HEK293T (cell line): ENCODE measurements around the gene LCE2D.
A peak's percentile ranks its signal among the peaks of the same experiment; 100 is the strongest.

Experiments used
- CTCF ChIA-PET: fragments of 350-600 bp; formaldehyde crosslinking; extraction: SDS; loops from one replicate; lab custom pipeline; 2021; ENCODE audit warnings: antibody characterized with exemption, inconsistent platforms; lab: Yijun Ruan, JAX
- POLR2A ChIA-PET: fragments of 350-600 bp; formaldehyde crosslinking; extraction: SDS; loops from one replicate; lab custom pipeline; 2020; ENCODE audit warnings: antibody characterized with exemption, inconsistent platforms; lab: Yijun Ruan, JAX
- DNase-seq: peaks from one replicate; pipeline ENCODE4 v3.0.0; 2012; ENCODE audit warnings: mixed read lengths; ENCODE audit errors: extremely low spot score
- ARNT ChIP-seq: fragments of 450-650 bp; IDR thresholded peaks from 2 replicates; pipeline ENCODE4 v1.6.1; 2017; ENCODE audit warnings: mild to moderate bottlenecking
- BHLHE40 ChIP-seq: fragments of 450-650 bp; IDR thresholded peaks from 2 replicates; pipeline ENCODE4 v1.6.1; 2016; ENCODE audit warnings: mild to moderate bottlenecking, moderate library complexity, borderline replicate concordance
- CTBP1 ChIP-seq: fragments of 450-650 bp; IDR thresholded peaks from 2 replicates; pipeline ENCODE4 v1.6.1; 2016; ENCODE audit warnings: borderline replicate concordance
- ELF4 ChIP-seq: fragments of 450-650 bp; IDR thresholded peaks from 2 replicates; pipeline ENCODE4 v1.6.1; 2017; ENCODE audit warnings: antibody characterized with exemption
- FOXA1 ChIP-seq: fragments of 450-650 bp; IDR thresholded peaks from 2 replicates; pipeline ENCODE4 v1.6.1; 2016; ENCODE audit warnings: mild to moderate bottlenecking
- FOXK2 ChIP-seq: fragments of 450-650 bp; IDR thresholded peaks from 2 replicates; pipeline ENCODE4 v1.6.1; 2016; ENCODE audit warnings: mild to moderate bottlenecking
- FOXM1 ChIP-seq: fragments of 450-650 bp; IDR thresholded peaks from 2 replicates; pipeline ENCODE4 v1.6.1; 2017; ENCODE audit warnings: mild to moderate bottlenecking, borderline replicate concordance
- HDGF ChIP-seq: fragments of 450-650 bp; IDR thresholded peaks from 2 replicates; pipeline ENCODE4 v1.6.1; 2017; ENCODE audit warnings: antibody characterized with exemption, borderline replicate concordance
- L3MBTL2 ChIP-seq: fragments of 450-650 bp; conservative IDR thresholded peaks from 2 replicates; pipeline ENCODE4 v1.6.1; 2016; ENCODE audit warnings: mild to moderate bottlenecking
- LEF1 ChIP-seq: fragments of 450-650 bp; IDR thresholded peaks from 2 replicates; pipeline ENCODE4 v1.6.1; 2017; ENCODE audit warnings: mild to moderate bottlenecking, borderline replicate concordance
- NFRKB ChIP-seq: fragments of 450-650 bp; IDR thresholded peaks from 2 replicates; pipeline ENCODE4 v1.6.1; 2016; ENCODE audit warnings: mild to moderate bottlenecking, moderate library complexity
- PKNOX1 ChIP-seq: fragments of 450-650 bp; IDR thresholded peaks from 2 replicates; pipeline ENCODE4 v1.6.1; 2016
- SP1 ChIP-seq: fragments of 450-650 bp; IDR thresholded peaks from 2 replicates; pipeline ENCODE4 v1.6.1; 2017
- SUZ12 ChIP-seq: fragments of 450-650 bp; IDR thresholded peaks from 2 replicates; pipeline ENCODE4 v1.6.1; 2016; ENCODE audit warnings: mild to moderate bottlenecking
- TARDBP ChIP-seq: fragments of 450-650 bp; IDR thresholded peaks from 2 replicates; pipeline ENCODE4 v1.6.1; 2016
- ZNF384 ChIP-seq: fragments of 450-650 bp; IDR thresholded peaks from 2 replicates; pipeline ENCODE4 v1.6.1; 2016

Gene LCE2D

GRCh38 chr1:152626744-152627143 is 36.4 kb upstream of the LCE2D start:
- ChIA-PET CTCF (no interaction called here), POLR2A (no interaction called here)
- no peak for TF ChIP-seq FOXM1
- no peak for TF ChIP-seq HDGF
- TF ChIP-seq PKNOX1 = no peak
- no peak for TF ChIP-seq SP1
- TF ChIP-seq FOXA1 = no peak
- TF ChIP-seq ELF4 = no peak
- no peak for TF ChIP-seq L3MBTL2
- TF ChIP-seq CTBP1 = no peak
- no peak for TF ChIP-seq LEF1
- TF ChIP-seq NFRKB = no peak
- no peak for TF ChIP-seq ZNF384
- no peak for TF ChIP-seq FOXK2
- TF ChIP-seq SUZ12 = no peak
- no peak for TF ChIP-seq BHLHE40
- no peak for TF ChIP-seq TARDBP
- DNase-seq = peak; percentile 1

GRCh38 chr1:152630596-152630995 is 32.6 kb upstream of the LCE2D start:
- ChIA-PET POLR2A (no interaction called here), CTCF (no interaction called here)
- DNase-seq = peak; percentile 1
- TF ChIP-seq PKNOX1 = no peak
- no peak for TF ChIP-seq HDGF
- TF ChIP-seq TARDBP = no peak
- TF ChIP-seq ARNT = no peak
- no peak for TF ChIP-seq CTBP1
- TF ChIP-seq ZNF384 = no peak
- TF ChIP-seq BHLHE40 = no peak
- no peak for TF ChIP-seq SUZ12
- TF ChIP-seq FOXK2 = no peak
- no peak for TF ChIP-seq FOXM1
- TF ChIP-seq LEF1 = no peak
- TF ChIP-seq ELF4 = no peak
- TF ChIP-seq SP1 = no peak
- TF ChIP-seq NFRKB = no peak
- no peak for TF ChIP-seq FOXA1
- no peak for TF ChIP-seq L3MBTL2

- POLR2A ChIA-PET = no interaction called here
- CTCF ChIA-PET = no interaction called here
- no peak for TF ChIP-seq CTBP1
- no peak for TF ChIP-seq ARNT
- TF ChIP-seq ELF4 = no peak
- TF ChIP-seq L3MBTL2 = no peak
- TF ChIP-seq LEF1 = no peak
- no peak for DNase-seq
Measured at GRCh38 chr1:152640351-152640750, 22.8 kb upstream of the LCE2D start.

GRCh38 chr1:152643945-152644344 is 19.2 kb upstream of the LCE2D start:
- ChIA-PET CTCF (interaction anchor here (0.9 kb wide), 1 partner anchor 10 kb away, joined by 3 read pairs; no protein-coding TSS in a partner anchor), POLR2A (no interaction called here)
- TF ChIP-seq FOXA1 (no peak), BHLHE40 (no peak), ELF4 (no peak), L3MBTL2 (no peak), CTBP1 (no peak)
- no peak for DNase-seq

- DNase-seq = no peak
- TF ChIP-seq NFRKB (no peak), FOXM1 (no peak), BHLHE40 (no peak), ELF4 (no peak), SUZ12 (no peak), ARNT (no peak), PKNOX1 (no peak), LEF1 (no peak), ZNF384 (no peak), FOXA1 (no peak), L3MBTL2 (no peak), HDGF (no peak), FOXK2 (no peak)
- ChIA-PET CTCF (no interaction called here), POLR2A (no interaction called here)
Measured at GRCh38 chr1:152645146-152645545, 18.0 kb upstream of the LCE2D start.

GRCh38 chr1:152646656-152647055 is 16.5 kb upstream of the LCE2D start:
- POLR2A ChIA-PET = no interaction called here
- CTCF ChIA-PET = no interaction called here
- TF ChIP-seq FOXA1 = no peak

GRCh38 chr1:152654110-152654509 is 9.1 kb upstream of the LCE2D start:
- TF ChIP-seq FOXA1 = no peak
- TF ChIP-seq ARNT = no peak
- TF ChIP-seq ZNF384 = peak; percentile 92
- peak; percentile 75 for DNase-seq
- CTCF ChIA-PET = interaction anchor here (0.6 to 1.4 kb wide), 8 partner anchors 10 to 584 kb away, joined by 3 to 6 read pairs (median 3); partner anchors contain the start of gene LCE3A
- POLR2A ChIA-PET = no interaction called here

More at GRCh38 chr1:152646656-152647055, 16.5 kb upstream of the LCE2D start:
- no peak for DNase-seq
